HCT116 (cell line): ENCODE data around the gene ACAP3. TPM values are rescaled to one million over a fixed set of nuclear protein-coding genes. Genes with fewer than 3 reads are reported as not detected.
A peak's percentile ranks its signal among the peaks of the same experiment; 100 is the strongest.

Experiments
- ATAC-seq: fragments of 200-7000 bp; cut with Tn5 transposase; 2 replicates; pipeline ENCODE4 v1.9.1; 2020; ENCODE audit warnings: mild to moderate bottlenecking, moderate library complexity
- Bru-seq: library from RNA; stranded (reverse); fragments of 400-500 nt; gene quantifications from one replicate; lab custom pipeline; 2021; lab: Mats Ljungman, UMichigan
- BruChase-seq, 2 experiments: library from RNA; stranded (reverse); fragments of 400-500 nt; gene quantifications; one replicate each; lab custom pipeline; 2021; lab: Mats Ljungman, UMichigan
- BruUV-seq: library from RNA; stranded (reverse); fragments of 400-500 nt; replicated peaks from 2 replicates; lab custom pipeline; 2021; lab: Mats Ljungman, UMichigan
- CTCF ChIA-PET: fragments of 300-600 bp; sonication (Branson Sonifier 250); formaldehyde crosslinking; loops from one replicate; lab custom pipeline; 2021; ENCODE audit warnings: antibody characterized with exemption; lab: Charles Lee
- POLR2A ChIA-PET: fragments of 300-600, 350-600 bp; sonication (Branson Sonifier 250); formaldehyde crosslinking; loops from one replicate; lab custom pipeline; 2021; ENCODE audit warnings: antibody characterized with exemption; lab: Charles Lee
- RAD21 ChIA-PET, 2 experiments: fragments of 300-600 bp; sonication (Branson Sonifier 250); formaldehyde crosslinking; loops; one replicate each; lab custom pipeline; 2023; ENCODE audit warnings: low total read pairs in 2 of 2; ENCODE audit not compliant: uncharacterized antibody in 2 of 2, unreplicated experiment in 2 of 2, low non-redundant PET in 1 of 2; lab: Charles Lee
- DNase-seq: peaks from one replicate; pipeline ENCODE4 v3.0.0-alpha.2; 2010; ENCODE audit warnings: low read depth, low spot score
- H2AFZ ChIP-seq: fragments of 200-600 bp; shearing (Covaris generic), sonication (generic); 2 replicates; pipeline ENCODE4 v1.6.1; 2017; ENCODE audit warnings: low read depth, mixed run types, mixed read lengths, antibody characterized with exemption, low read length; ENCODE audit not compliant: poor library complexity, severe bottlenecking
- H3K27ac ChIP-seq: 2 replicates; pipeline ENCODE4 v1.5.1; 2012; ENCODE audit warnings: low read depth, low read length
- H3K27me3 ChIP-seq: fragments of 200-600 bp; sonication (generic); 2 replicates; pipeline ENCODE4 v1.6.1; 2016; ENCODE audit warnings: mixed run types, low read length, mixed read lengths; ENCODE audit not compliant: insufficient read depth
- H3K36me3 ChIP-seq, 2 experiments: fragments of 200-500 bp in 1 of 2; fragments of 200-600 bp in 1 of 2; sonication (Bioruptor generic) in 1 of 2; sonication (generic) in 1 of 2; 2 replicates each; pipeline versions ENCODE4 v1.5.1 to v1.6.1; 2014 to 2016; ENCODE audit warnings: low read length in 2 of 2, inconsistent platforms in 1 of 2, mixed read lengths in 1 of 2, mixed run types in 1 of 2; ENCODE audit not compliant: insufficient read depth in 2 of 2, control insufficient read depth in 1 of 2
- H3K4me1 ChIP-seq, 2 experiments: fragments of 200-600 bp in 1 of 2; sonication (generic) in 1 of 2; 2 replicates each; pipeline versions ENCODE4 v1.5.1 to v1.6.1; 2012 to 2017; ENCODE audit warnings: low read length in 2 of 2, inconsistent platforms in 1 of 2, mild to moderate bottlenecking in 1 of 2, mixed read lengths in 1 of 2, mixed run types in 1 of 2, moderate library complexity in 1 of 2; ENCODE audit not compliant: insufficient read depth in 2 of 2, control insufficient read depth in 1 of 2
- H3K4me2 ChIP-seq: fragments of 200-600 bp; sonication (generic); 2 replicates; pipeline ENCODE4 v1.6.1; 2017; ENCODE audit warnings: mixed run types, low read length, mixed read lengths
- H3K4me3 ChIP-seq, 2 experiments: fragments of 200-600 bp in 1 of 2; sonication (generic) in 1 of 2; replicated peaks in 1 of 2; 2 replicates each; pipeline ENCODE4 v1.5.1; 2011 to 2016; ENCODE audit warnings: low read length in 2 of 2, control low read depth in 1 of 2, low read depth in 1 of 2, mild to moderate bottlenecking in 1 of 2, mixed read lengths in 1 of 2, mixed run types in 1 of 2
- H3K79me2 ChIP-seq: fragments of 200-600 bp; sonication (generic); 2 replicates; pipeline ENCODE4 v1.6.1; 2017; ENCODE audit warnings: mild to moderate bottlenecking, mixed run types, low read length, moderate library complexity, mixed read lengths; ENCODE audit not compliant: insufficient read depth
- H3K9ac ChIP-seq: fragments of 200-600 bp; sonication (generic); 2 replicates; pipeline ENCODE4 v1.6.1; 2016; ENCODE audit warnings: low read length, mixed read lengths
- H3K9me2 ChIP-seq: fragments of 200-600 bp; sonication (generic), shearing (Covaris generic); 2 replicates; pipeline ENCODE4 v1.6.1; 2017; ENCODE audit warnings: mixed run types, mild to moderate bottlenecking, moderate library complexity; ENCODE audit not compliant: insufficient read depth
- H3K9me3 ChIP-seq, 2 experiments: fragments of 200-500 bp in 1 of 2; fragments of 200-600 bp in 1 of 2; sonication (Bioruptor generic) in 1 of 2; sonication (generic) in 1 of 2; 2 replicates each; pipeline ENCODE4 v1.6.1; 2014 to 2017; ENCODE audit warnings: low read length in 2 of 2, mixed read lengths in 2 of 2, inconsistent platforms in 1 of 2, low read depth in 1 of 2, mild to moderate bottlenecking in 1 of 2, mixed run types in 1 of 2, moderate library complexity in 1 of 2; ENCODE audit not compliant: control insufficient read depth in 1 of 2, insufficient read depth in 1 of 2
- H4K20me1 ChIP-seq: fragments of 200-600 bp; sonication (generic), shearing (Covaris generic); 2 replicates; pipeline ENCODE4 v1.6.1; 2017; ENCODE audit warnings: mixed run types, mild to moderate bottlenecking, moderate library complexity; ENCODE audit not compliant: insufficient read depth
- EZH2 ChIP-seq: fragments of 200-600 bp; sonication (generic); IDR thresholded peaks from 2 replicates; pipeline ENCODE4 v1.6.1; 2017; ENCODE audit warnings: antibody characterized with exemption, mixed run types
- JUND ChIP-seq: IDR thresholded peaks from 2 replicates; pipeline ENCODE4 v1.6.1; 2012
- POLR2AphosphoS5 ChIP-seq: IDR thresholded peaks from 2 replicates; pipeline ENCODE4 v1.6.1; 2011; ENCODE audit warnings: mild to moderate bottlenecking, low read depth, low read length, moderate library complexity
- TCF7L2 ChIP-seq: IDR thresholded peaks from 2 replicates; pipeline ENCODE4 v1.7.0; 2011; ENCODE audit warnings: borderline replicate concordance, inconsistent platforms; ENCODE audit not compliant: insufficient read depth, insufficient read length; ENCODE audit errors: extremely low read depth
- YY1 ChIP-seq: IDR thresholded peaks from 2 replicates; pipeline ENCODE4 v1.6.1; 2011; ENCODE audit warnings: low read length, low read depth, moderate library complexity, mild to moderate bottlenecking; ENCODE audit not compliant: insufficient replicate concordance; ENCODE audit errors: extremely low read depth
- intact Hi-C: fragments of 100-400 bp; cut with micrococcal nuclease; formaldehyde crosslinking; loops from 2 replicates; pipeline ENCODE4 v1.10.0; 2022
- long read RNA-seq: library from polyadenylated mRNA; unstranded; transcript quantifications from one replicate; pipeline ENCODE4 v2.0.0, GENCODE V29; 2021; ENCODE audit not compliant: unreplicated experiment
- polyA plus RNA-seq: library from polyadenylated mRNA; unstranded; fragments of >200 nt; gene quantifications from 2 replicates; pipeline ENCODE4 v1.2.1, GENCODE V29; 2012; ENCODE audit warnings: missing spikeins
- total RNA-seq: library from RNA; stranded (reverse); gene quantifications from one replicate; pipeline ENCODE4 v1.2.1, GENCODE V29; 2021; ENCODE audit not compliant: unreplicated experiment
- TF ChIP-seq, protein P1 (sequence below): IDR thresholded peaks from 2 replicates; pipeline ENCODE4 v1.6.1; 2011; ENCODE audit warnings: mild to moderate bottlenecking, low read length, moderate library complexity; ENCODE audit not compliant: insufficient replicate concordance; ENCODE audit errors: extremely low read depth

Gene ACAP3, protein sequence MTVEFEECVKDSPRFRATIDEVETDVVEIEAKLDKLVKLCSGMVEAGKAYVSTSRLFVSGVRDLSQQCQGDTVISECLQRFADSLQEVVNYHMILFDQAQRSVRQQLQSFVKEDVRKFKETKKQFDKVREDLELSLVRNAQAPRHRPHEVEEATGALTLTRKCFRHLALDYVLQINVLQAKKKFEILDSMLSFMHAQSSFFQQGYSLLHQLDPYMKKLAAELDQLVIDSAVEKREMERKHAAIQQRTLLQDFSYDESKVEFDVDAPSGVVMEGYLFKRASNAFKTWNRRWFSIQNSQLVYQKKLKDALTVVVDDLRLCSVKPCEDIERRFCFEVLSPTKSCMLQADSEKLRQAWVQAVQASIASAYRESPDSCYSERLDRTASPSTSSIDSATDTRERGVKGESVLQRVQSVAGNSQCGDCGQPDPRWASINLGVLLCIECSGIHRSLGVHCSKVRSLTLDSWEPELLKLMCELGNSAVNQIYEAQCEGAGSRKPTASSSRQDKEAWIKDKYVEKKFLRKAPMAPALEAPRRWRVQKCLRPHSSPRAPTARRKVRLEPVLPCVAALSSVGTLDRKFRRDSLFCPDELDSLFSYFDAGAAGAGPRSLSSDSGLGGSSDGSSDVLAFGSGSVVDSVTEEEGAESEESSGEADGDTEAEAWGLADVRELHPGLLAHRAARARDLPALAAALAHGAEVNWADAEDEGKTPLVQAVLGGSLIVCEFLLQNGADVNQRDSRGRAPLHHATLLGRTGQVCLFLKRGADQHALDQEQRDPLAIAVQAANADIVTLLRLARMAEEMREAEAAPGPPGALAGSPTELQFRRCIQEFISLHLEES
- total RNA-seq, result 38.8 TPM
- polyA plus RNA-seq, result 28.8 and 32.5 TPM in 2 replicates
- percentile 46 among the genes with signal in this experiment for Bru-seq, nascent RNA
- BruChase-seq, experiment 1, labeled RNA remaining after a 6-hour chase, result percentile 76 among the genes with signal in this experiment
- percentile 61 among the genes with signal in this experiment for BruChase-seq, experiment 2, labeled RNA remaining after a 2-hour chase
- long read RNA-seq, partial matches to known transcripts, result 18 of 35 reads
- long read RNA-seq, other reads (novel, unspliced or antisense), result 17 of 35 reads

DNA sequence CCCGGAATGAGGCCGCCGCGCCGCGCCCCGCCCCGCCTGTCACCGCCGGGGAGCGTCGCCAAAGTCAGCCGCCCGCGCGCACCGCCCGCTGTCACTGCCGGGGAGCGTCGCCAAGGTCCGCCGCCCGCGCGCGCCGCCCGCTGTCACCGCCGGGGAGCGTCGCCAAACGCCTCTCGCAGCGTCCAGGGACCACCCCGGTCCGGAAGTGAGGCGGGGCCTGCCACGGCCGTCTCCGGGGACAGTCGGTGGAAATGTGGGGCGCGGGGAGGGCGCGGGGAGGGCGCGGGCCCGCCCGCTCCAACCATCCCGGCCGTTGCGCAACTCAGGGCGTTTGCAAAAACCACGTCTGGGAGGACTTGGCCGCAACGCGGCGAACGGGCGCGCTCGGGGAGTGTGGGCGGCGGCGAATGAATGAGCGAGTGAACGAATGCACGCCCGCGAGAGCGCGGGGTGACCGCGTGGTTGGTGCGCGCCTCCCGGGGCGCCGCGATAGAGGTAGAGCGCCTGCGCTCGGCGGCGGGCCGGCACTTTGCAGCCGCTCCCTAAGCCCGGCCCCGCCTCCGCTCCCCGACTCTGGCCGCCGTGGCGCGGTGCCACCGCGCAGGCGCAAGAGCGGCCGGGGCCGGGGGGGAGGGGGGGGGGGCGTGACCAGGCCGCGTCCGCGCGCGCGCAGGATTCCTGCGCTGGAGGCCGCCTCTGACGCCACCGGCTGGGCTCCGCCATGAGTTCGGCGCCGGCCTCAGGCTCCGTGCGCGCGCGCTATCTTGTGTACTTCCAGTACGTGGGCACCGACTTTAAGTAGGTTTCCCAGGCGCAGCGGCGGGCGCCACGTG lies at the start of gene ACAP3, which contains the start of gene PUSL1:
Gene ACAP3 (minus strand): TSS at position 8 of the 833 bp plus-strand sequence. CDS start 115 bp downstream, outside the sequence.
Gene PUSL1 (plus strand): TSS at position 675 of the 833 bp plus-strand sequence. CDS start 47 bp downstream, at position 722.
- no peaks in the 10 kb centered on the region for H3K9me3 ChIP-seq
- intact Hi-C loops, result loop anchor here (5.0 kb wide), 1 partner anchor 39 kb away; the partner anchor contains the start of gene DVL1

More for the DNA sequence above, at the start of gene ACAP3, which contains the start of gene PUSL1:
- no TSS peak for BruUV-seq
- Histone ChIP-seq H3K9me2 (no peaks in the 10 kb centered on the region), H3K27me3 (no peaks in the 10 kb centered on the region), H3K9ac (peak within 1 kb of the TSS; percentile 94), H3K36me3 (peaks cover 5 to 21% of the 10 kb centered on the region in 2 experiments; a peak in 3 of 4 replicates), H3K4me1 (peaks cover 36 to 55% of the 10 kb centered on the region in 2 experiments), H3K4me3 (peak within 1 kb of the TSS; percentile 60 to 86), H3K4me2 (peak within 1 kb of the TSS; percentile 99), H2AFZ (no peak within 1 kb of the TSS), H3K79me2 (peaks cover 51% of the 10 kb centered on the region), H3K27ac (peak within 1 kb of the TSS; percentile 99), H4K20me1 (peaks cover 3% of the 10 kb centered on the region; the same call in 1 of the 2 replicates)
- ATAC-seq, result peak; percentile 53
- DNase-seq, result peak; percentile 83
- TF ChIP-seq POLR2AphosphoS5, result peak; percentile 66
- TF ChIP-seq YY1, result peak; percentile 62
- no peak for TF ChIP-seq JUND
- TF ChIP-seq, protein P1, sequence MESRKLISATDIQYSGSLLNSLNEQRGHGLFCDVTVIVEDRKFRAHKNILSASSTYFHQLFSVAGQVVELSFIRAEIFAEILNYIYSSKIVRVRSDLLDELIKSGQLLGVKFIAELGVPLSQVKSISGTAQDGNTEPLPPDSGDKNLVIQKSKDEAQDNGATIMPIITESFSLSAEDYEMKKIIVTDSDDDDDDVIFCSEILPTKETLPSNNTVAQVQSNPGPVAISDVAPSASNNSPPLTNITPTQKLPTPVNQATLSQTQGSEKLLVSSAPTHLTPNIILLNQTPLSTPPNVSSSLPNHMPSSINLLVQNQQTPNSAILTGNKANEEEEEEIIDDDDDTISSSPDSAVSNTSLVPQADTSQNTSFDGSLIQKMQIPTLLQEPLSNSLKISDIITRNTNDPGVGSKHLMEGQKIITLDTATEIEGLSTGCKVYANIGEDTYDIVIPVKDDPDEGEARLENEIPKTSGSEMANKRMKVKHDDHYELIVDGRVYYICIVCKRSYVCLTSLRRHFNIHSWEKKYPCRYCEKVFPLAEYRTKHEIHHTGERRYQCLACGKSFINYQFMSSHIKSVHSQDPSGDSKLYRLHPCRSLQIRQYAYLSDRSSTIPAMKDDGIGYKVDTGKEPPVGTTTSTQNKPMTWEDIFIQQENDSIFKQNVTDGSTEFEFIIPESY, result no peak
- no peak for TF ChIP-seq EZH2
- peak; percentile 49 for TF ChIP-seq TCF7L2
- RAD21 ChIA-PET, result no interaction called here
- POLR2A ChIA-PET, result no interaction called here
- CTCF ChIA-PET, result no interaction called here
